Endodermal cell (in vitro differentiated cells): ENCODE data around the gene CCDC175. TPM values are rescaled to one million over a fixed set of nuclear protein-coding genes. Genes with fewer than 3 reads are reported as not detected.

Experiments used
- DNase-seq: peaks from one replicate; pipeline ENCODE4 v3.0.0-alpha.2; 2017
- H3K27ac ChIP-seq: 2 replicates; pipeline ENCODE4 v1.5.1; 2013; ENCODE audit warnings: mild to moderate bottlenecking, low read depth, low read length, moderate library complexity
- H3K27me3 ChIP-seq: 2 replicates; pipeline ENCODE4 v1.6.1; 2013; ENCODE audit warnings: mild to moderate bottlenecking, low read length, moderate library complexity; ENCODE audit not compliant: insufficient read depth, control insufficient read depth, poor library complexity, severe bottlenecking
- H3K36me3 ChIP-seq: 2 replicates; pipeline ENCODE4 v1.7.0; 2013; ENCODE audit warnings: mild to moderate bottlenecking, low read length, moderate library complexity; ENCODE audit not compliant: control insufficient read depth, insufficient read depth
- H3K4me1 ChIP-seq: one replicate; pipeline ENCODE4 v1.7.0; 2013; ENCODE audit warnings: low read length; ENCODE audit not compliant: control insufficient read depth, insufficient read depth
- H3K4me3 ChIP-seq: 2 replicates; pipeline ENCODE4 v1.5.1; 2013; ENCODE audit warnings: mild to moderate bottlenecking, low read length, moderate library complexity
- H3K9ac ChIP-seq: 2 replicates; pipeline ENCODE4 v1.6.1; 2013; ENCODE audit warnings: mild to moderate bottlenecking, low read length, moderate library complexity; ENCODE audit not compliant: poor library complexity, severe bottlenecking; ENCODE audit errors: extremely low read depth
- H3K9me3 ChIP-seq: 2 replicates; pipeline ENCODE4 v1.6.1; 2013; ENCODE audit warnings: mild to moderate bottlenecking, low read length, moderate library complexity; ENCODE audit not compliant: control insufficient read depth
- H3K27ac Mint-ChIP-seq: 2 replicates; pipeline ENCODE4 v1.8.0; 2020; ENCODE audit warnings: mixed read lengths
- H3K27me3 Mint-ChIP-seq: 2 replicates; pipeline ENCODE4 v1.8.0; 2021; ENCODE audit warnings: mild to moderate bottlenecking, mixed read lengths; ENCODE audit not compliant: insufficient read depth
- H3K36me3 Mint-ChIP-seq: 2 replicates; pipeline ENCODE4 v1.8.0; 2020; ENCODE audit warnings: low read depth, mixed read lengths
- H3K4me1 Mint-ChIP-seq: 2 replicates; pipeline ENCODE4 v1.8.0; 2020; ENCODE audit warnings: mixed read lengths
- H3K4me3 Mint-ChIP-seq: 2 replicates; pipeline ENCODE4 v1.8.0; 2020; ENCODE audit warnings: mild to moderate bottlenecking, moderate library complexity, mixed read lengths
- H3K9me3 Mint-ChIP-seq: 2 replicates; pipeline ENCODE4 v1.8.0; 2020; ENCODE audit warnings: mild to moderate bottlenecking, mixed read lengths
- WGBS, 2 experiments: methylation state at CpG; one replicate each; pipeline versions ENCODE4 v1.1.5 to v1.1.7; 2013; ENCODE audit warnings: missing lambda C conversion rate in 2 of 2, mixed read lengths in 1 of 2; ENCODE audit not compliant: insufficient coverage in 1 of 2, insufficient read length in 1 of 2; 5-methylcytosine and 5-hydroxymethylcytosine counted together
- total RNA-seq, 2 donors: library from RNA; stranded (reverse); fragmentation: NEBNext Ultra II Directional in 1 of 2; extraction: Animal tissue kit (Norgen Biotek cat#: 25700) in 1 of 2; gene quantifications; 2 replicates in 1 of 2; 3 replicates in 1 of 2; pipeline ENCODE4 v1.2.1, GENCODE V29; 2021
- TF ChIP-seq, protein P1 (sequence below): fragments of 200-600 bp; sonication (generic); conservative IDR thresholded peaks from 2 replicates; pipeline ENCODE4 v1.5.0; 2021; ENCODE audit warnings: antibody characterized with exemption, mild to moderate bottlenecking

Gene CCDC175
- total RNA-seq, 2 donors from 2014 or later: 0.53 to 0.66 TPM

- 85 to 100% methylated on average over 1 to 2 of the region's 2 CpGs for WGBS, 2 experiments
- no peak overlapping the region for H3K4me3 ChIP-seq
- no peak for DNase-seq
- H3K27ac ChIP-seq: no peak overlapping the region
- no peaks in the 10 kb centered on the region for H3K27me3 ChIP-seq
- Mint-ChIP-seq H3K4me3 (no peak overlapping the region), H3K9me3 (no peaks in the 10 kb centered on the region), H3K4me1 (peaks cover 1% of the 10 kb centered on the region), H3K36me3 (no peaks in the 10 kb centered on the region), H3K27ac (no peak overlapping the region), H3K27me3 (peaks cover 2% of the 10 kb centered on the region)
- TF ChIP-seq, protein P1, sequence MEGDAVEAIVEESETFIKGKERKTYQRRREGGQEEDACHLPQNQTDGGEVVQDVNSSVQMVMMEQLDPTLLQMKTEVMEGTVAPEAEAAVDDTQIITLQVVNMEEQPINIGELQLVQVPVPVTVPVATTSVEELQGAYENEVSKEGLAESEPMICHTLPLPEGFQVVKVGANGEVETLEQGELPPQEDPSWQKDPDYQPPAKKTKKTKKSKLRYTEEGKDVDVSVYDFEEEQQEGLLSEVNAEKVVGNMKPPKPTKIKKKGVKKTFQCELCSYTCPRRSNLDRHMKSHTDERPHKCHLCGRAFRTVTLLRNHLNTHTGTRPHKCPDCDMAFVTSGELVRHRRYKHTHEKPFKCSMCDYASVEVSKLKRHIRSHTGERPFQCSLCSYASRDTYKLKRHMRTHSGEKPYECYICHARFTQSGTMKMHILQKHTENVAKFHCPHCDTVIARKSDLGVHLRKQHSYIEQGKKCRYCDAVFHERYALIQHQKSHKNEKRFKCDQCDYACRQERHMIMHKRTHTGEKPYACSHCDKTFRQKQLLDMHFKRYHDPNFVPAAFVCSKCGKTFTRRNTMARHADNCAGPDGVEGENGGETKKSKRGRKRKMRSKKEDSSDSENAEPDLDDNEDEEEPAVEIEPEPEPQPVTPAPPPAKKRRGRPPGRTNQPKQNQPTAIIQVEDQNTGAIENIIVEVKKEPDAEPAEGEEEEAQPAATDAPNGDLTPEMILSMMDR: no peak
- H3K4me1 ChIP-seq: no peaks in the 10 kb centered on the region
- no peak overlapping the region for H3K9ac ChIP-seq
- no peaks in the 10 kb centered on the region for H3K9me3 ChIP-seq
- no peaks in the 10 kb centered on the region for H3K36me3 ChIP-seq
Measured at GRCh38 chr14:59580911-59581310, 4.3 kb upstream of the CCDC175 start.

GRCh38 chr14:59570122-59570521, 6.5 kb downstream of the CCDC175 start:
- no peak overlapping the region for H3K4me3 Mint-ChIP-seq
- no peak overlapping the region for H3K27ac Mint-ChIP-seq
- no peak overlapping the region for H3K4me3 ChIP-seq
- DNase-seq: no peak
- H3K4me1 ChIP-seq: peaks cover 7% of the 10 kb centered on the region
- H3K27me3 Mint-ChIP-seq: peaks cover 2% of the 10 kb centered on the region
- H3K27ac ChIP-seq: no peak overlapping the region
- H3K9me3 ChIP-seq: no peaks in the 10 kb centered on the region
- peaks cover 4% of the 10 kb centered on the region for H3K27me3 ChIP-seq
- H3K9me3 Mint-ChIP-seq: no peaks in the 10 kb centered on the region
- TF ChIP-seq, protein P1: peak; percentile 65
- H3K9ac ChIP-seq: no peak overlapping the region
- peaks cover 26% of the 10 kb centered on the region for H3K4me1 Mint-ChIP-seq
- no peaks in the 10 kb centered on the region for H3K36me3 ChIP-seq
- H3K36me3 Mint-ChIP-seq: no peaks in the 10 kb centered on the region

DNA sequence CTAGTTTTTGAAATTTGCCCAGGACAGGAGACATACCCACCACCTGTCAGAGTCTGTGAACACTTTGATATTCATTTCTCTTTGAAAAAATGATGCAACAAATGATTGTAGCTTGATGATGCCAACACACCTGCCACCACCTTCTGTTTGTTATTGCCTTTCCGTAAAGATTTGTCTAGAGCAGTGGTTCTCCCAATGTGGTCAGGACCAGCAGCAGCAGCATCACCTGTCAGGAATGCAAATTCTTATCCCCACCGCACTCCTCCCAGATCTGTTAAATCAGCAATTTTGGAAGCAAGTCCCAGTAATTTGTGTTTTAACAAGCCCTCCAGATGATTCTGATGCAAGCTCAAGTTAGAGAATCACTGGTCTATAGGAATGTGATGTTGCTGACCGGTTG, 9.9 kb downstream of the CCDC175 start:
- Mint-ChIP-seq H3K27me3 (peaks cover 2% of the 10 kb centered on the region), H3K27ac (peak overlapping the region; percentile 44), H3K4me1 (peaks cover 41% of the 10 kb centered on the region), H3K4me3 (peak overlapping the region; percentile 13), H3K9me3 (no peaks in the 10 kb centered on the region), H3K36me3 (no peaks in the 10 kb centered on the region)
- TF ChIP-seq, protein P1: no peak
- Histone ChIP-seq H3K36me3 (no peaks in the 10 kb centered on the region), H3K9me3 (no peaks in the 10 kb centered on the region), H3K27ac (no peak overlapping the region), H3K27me3 (peaks cover 4% of the 10 kb centered on the region), H3K4me3 (peak overlapping the region; percentile 24), H3K9ac (no peak overlapping the region), H3K4me1 (peaks cover 21% of the 10 kb centered on the region)
- DNase-seq: no peak
- 73 to 82% methylated on average over 2 to 3 of the region's 3 CpGs for WGBS, 2 experiments
